ENCODE data around the gene ROR2.
"Not testable (repeated sequence)": the region's sequence is repeated elsewhere in the genome, so short reads cannot be mapped to it uniquely, and the experiment has no call there.

The ROR2 gene

GRCh38 chr9:91949946-91950664 lies at the start of gene ROR2:
Gene ROR2, minus strand, starts transcription at chr9:91950228.
- DNase-seq = peak; percentile 42

GRCh38 chr9:91995000-91995655 lies 45.1 kb upstream of the ROR2 start:
- no peak for DNase-seq

GRCh38 chr9:91994422-91994821 lies 44.4 kb upstream of the ROR2 start:
- peak; percentile 67 for DNase-seq

GRCh38 chr9:91992461-91993041 lies 42.5 kb upstream of the ROR2 start:
- no peak for DNase-seq

DNA sequence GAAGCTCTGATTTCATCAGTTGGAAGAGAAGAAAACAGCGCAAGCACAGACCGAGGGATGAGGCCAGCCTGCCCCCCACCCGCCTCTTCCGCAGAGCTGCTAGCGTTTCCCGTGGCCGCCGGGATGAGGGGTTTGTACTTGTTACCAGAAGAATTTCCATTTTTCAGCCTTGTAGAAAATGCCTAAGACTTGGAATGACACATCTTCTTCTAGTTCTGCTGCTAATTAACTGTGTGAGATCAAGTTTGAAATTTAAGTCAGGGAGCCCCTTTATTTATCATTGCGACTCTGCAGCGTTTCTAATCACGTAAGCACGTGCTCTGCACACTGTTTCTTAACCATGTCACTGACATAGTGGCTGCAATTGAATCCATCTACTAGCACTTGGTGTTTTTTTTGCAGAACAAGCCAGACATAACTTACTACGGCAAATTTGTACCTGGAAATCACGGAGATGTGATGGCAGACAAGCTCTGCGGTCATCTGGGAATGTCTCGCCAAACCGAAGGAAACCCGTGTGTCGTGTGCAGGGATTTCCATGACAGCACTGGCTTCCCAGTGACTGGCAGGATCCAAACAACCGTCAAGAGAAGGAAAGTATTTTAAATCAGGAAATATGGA lies 41.8 kb upstream of the ROR2 start:
- DNase-seq = no peak

- DNase-seq = no peak
These were observed 36.2 kb upstream of the ROR2 start for GRCh38 chr9:91986248-91986647.

GRCh38 chr9:91985692-91986091 lies 35.7 kb upstream of the ROR2 start:
- no peak for DNase-seq

DNA sequence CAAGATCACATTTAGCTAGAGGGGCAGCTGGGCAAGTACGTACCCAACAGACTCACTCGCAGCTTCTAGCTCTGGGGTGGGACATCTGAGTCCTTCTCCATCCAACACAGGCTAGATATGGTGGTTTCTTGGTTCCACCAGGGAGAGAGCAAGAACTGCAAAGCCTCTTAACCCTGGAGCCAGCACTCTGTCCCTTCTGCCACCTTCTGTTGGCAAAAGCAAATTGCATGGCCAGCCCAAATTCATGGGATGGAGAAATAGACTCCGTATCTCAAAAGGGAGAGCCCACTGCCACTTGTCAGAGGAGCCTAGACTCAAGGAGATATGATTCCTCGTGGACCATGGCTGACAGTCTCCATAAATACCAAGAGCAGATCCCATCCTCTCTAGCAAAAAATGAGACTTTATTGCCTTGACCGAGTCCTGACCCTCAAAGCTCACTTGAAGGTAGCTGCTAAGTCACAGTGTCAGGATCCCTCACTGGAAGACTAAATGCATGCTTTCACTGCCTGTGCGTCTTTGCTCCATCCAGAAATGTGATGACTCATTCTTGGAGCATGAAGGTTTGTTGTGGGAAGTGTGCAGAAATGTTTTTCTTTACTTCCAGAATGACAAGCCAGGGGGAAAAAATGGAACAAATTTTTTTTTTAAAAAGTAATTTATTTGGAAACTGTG lies 28.8 kb upstream of the ROR2 start:
- DNase-seq = no peak

- not testable (repeated sequence) for DNase-seq
These were observed 25.2 kb upstream of the ROR2 start for GRCh38 chr9:91975254-91975653.

DNA sequence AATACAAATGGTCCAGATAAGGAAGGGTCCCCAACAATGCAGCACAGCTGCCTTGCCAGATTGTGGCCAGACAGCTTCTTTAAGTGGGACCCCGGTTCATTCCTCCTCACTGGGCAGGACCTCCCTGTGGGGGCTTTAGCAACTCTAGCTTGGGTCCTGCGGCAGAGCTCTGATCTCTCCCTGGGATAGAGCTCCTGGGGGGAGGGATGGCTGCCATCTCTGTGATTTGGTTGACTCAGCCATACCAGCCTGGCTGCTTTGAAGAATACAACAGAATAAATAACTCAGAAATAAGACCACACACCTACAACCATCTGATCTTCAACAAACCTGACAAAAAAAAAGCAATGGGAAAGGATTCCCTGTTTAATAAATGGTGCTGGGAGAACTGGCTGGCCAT lies 22.7 kb upstream of the ROR2 start:
- no peak for DNase-seq

DNA sequence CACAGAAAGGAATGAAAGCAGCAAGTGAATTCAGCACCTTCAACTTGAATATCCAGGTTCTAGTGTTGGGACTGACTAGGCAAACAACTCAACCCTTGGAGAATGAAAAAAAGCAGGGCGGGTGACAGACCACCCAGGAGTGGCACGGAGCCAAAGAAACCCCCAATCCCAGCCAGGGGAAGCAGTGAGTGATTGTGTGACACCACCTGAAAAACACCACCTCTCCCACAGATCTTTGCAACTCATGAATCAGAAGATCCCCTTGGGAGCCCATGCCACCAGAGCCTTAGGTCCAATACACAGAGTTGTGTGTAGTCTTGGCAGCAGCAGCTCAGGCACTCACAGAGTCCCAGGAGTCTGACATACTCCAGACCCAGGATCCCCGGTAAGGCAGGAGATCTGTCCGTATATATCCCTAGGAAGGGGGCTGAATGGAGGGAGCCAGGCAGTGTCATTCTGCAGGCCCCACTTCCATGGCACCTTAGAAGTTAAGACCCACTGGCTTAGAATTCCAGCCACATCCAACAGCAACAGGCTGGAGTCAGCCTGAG lies 22.1 kb upstream of the ROR2 start:
- DNase-seq = no peak

DNA sequence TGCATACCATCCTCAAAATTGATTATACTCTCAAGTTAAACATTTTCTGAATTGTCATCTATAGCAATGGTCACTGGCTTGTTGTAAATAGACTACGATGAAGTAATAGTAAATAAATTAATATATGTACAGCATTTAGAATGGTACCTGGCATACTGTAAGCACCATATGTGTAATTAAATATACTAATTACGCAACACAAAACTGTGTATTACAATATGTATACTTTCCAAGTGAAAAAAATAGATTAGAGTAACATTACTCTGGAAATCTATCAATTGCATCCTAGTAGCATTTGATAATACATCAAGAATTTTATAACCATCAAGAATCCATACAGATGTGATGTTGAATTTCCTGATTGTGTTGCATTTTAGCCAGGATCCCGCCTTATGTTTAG lies 17.2 kb upstream of the ROR2 start:
- DNase-seq = no peak

DNA sequence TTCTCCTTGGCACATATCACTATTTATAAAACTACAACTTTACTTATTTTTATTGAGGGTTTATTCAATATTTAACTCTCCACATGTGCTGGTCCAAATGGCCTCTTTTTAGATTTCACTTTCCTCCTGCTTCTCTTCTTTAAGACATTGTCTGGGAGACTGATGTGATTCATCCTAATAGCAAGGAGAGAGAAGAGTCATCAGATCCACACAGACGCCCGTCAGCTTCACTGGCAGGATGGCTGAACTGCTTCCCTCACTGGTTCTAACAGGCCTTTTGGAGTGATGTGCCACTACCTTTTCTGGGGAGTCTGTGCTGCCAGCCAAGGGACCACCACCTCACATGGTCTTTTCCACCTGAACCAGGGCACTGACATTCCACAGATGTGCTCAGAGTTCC lies 16.5 kb upstream of the ROR2 start:
- DNase-seq = no peak

- no peak for DNase-seq
These were observed 13.7 kb upstream of the ROR2 start for GRCh38 chr9:91963711-91964240.

GRCh38 chr9:91960367-91960766 lies 10.3 kb upstream of the ROR2 start:
- no peak for DNase-seq

GRCh38 chr9:91958174-91958573 lies 8.1 kb upstream of the ROR2 start:
- no peak for DNase-seq

DNA sequence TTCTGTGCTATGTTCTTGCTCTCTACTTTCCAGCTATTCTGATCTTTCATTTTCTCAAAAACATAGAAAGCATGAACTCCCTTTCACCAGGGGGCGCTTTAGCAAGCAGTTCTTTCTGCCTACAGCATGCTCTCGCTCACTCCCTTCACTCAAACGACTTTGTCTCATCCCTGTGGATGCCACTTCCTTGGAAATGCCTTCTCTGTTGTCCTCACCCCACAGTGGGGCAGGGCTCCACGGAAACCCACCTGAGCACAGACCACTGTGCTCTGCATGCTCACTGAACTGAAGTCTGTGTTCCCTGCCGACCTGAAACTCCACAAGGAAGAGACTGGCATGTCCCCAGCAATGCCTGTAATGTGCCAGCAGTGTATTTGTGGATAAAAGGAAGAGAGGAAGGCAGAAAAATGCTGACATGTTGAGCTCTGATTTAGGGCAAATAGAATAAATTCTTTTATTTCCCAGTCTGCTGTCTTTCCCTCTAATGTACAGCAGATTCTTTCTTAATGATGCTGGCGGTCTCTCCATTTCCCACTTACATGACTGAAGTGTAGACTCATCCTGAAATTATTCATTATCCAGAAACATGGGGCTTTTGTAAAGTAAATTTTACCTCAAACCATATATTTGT lies 4.9 kb upstream of the ROR2 start:
- peak; percentile 58 for DNase-seq

DNA sequence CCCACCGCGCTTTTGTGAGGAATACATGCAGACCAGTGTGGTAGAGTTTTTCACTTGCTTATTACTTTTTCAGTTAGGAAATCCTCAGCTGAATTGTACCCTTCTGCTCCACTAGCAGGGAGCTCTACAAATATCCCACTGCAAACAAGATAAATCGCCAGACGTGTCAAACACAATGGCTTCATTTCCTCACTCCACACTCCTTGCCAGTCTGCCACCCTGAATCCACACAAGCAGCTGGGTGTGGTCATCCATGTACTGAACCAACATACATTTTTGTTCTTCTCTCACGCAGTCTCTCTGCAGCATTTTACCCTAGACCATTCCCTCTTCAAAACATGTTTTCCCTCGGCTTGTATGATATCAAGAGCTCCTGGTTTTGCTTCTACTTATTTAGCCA lies 3.7 kb upstream of the ROR2 start:
- DNase-seq = peak; percentile 88

- no peak for DNase-seq
These were observed 2.0 kb upstream of the ROR2 start for GRCh38 chr9:91951944-91952520.

DNA sequence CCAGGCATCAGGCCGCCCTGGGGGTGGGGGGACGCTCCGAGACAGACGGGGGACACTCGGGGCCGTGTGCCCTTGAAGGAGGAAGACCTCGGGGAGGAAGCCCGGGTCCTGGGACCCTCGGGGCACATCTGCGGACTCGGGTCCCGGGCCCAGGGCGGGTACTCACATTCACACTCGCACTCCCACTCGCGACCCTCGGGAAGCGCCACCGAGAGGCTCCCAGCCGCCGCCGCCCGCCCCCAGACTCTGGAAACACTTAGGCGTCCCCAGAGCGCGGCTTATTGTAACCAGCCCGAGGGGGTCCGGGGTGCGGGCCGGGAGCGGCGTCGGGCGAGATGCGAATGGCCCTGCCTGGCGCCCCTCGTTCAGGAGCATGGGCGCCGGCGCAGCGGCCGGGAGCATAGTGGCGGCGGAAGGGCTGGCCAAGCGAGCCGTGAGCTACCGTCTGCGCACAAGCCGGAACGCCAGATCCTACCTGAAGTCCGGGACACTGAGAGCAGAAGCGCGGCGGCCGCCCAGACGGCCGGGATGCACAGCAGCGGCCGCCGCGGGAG lies 559 bp downstream of the ROR2 start:
- peak; percentile 30 for DNase-seq

DNA sequence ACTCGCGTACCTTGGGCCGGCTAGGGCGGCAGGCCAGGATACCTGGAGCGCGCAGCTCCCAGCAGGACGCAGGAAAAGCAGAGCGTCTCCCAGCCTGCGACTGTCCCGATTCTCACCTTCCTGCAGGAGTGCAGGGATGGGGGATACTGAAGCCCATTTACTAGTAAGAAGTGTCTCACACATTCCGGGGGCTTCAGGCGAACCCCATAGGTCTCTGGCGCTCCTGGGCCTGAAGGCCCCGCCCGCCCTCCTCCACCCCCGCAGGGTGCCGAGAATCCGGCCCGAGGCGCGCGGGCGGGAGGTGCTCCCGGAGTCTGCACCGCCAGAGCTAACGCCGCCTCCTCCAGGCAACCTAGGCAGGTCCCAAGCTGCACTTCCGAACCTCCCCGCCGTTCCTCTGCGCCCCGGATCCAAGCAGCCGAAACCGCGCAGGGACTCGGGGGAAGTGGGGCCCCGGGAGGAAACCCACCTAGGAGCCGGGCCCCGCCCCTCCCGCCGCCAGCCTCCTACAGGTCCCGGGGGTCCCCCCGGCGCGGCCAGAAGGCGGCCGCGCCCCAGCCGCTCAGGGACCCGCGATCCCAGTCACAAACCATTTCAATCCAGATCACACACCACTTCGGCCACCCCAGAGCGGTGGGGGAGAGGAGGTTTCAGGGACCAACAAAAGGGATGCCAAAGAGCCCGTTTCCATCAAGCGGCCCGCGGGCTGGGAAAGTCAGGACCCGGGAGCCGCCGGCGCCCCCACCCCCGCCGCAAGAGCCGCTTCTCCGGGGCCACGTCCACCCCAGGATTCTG lies 1.2 kb downstream of the ROR2 start:
- DNase-seq = peak; percentile 42
